H1 (cell line): ENCODE measurements around the gene VGLL4.

Source experiments
- EZH2 ChIP-seq: fragments of 200-600 bp; sonication (generic); IDR thresholded peaks from 2 replicates; pipeline ENCODE4 v1.7.1; 2012; ENCODE audit warnings: low read depth, mild to moderate bottlenecking, moderate library complexity, low read length, inconsistent platforms; ENCODE audit not compliant: severe bottlenecking
- JUN ChIP-seq: IDR thresholded peaks from 2 replicates; pipeline ENCODE4 v1.6.1; 2011; ENCODE audit warnings: low read depth, mild to moderate bottlenecking, improper control_type of control experiment, low read length
- KDM5A ChIP-seq: fragments of 200-600 bp; IDR thresholded peaks from 2 replicates; pipeline ENCODE4 v1.7.1; 2012; ENCODE audit warnings: mild to moderate bottlenecking, low read length, inconsistent platforms, mixed read lengths
- MAFK ChIP-seq: IDR thresholded peaks from 2 replicates; pipeline ENCODE4 v1.6.1; 2012; ENCODE audit warnings: low read depth, mild to moderate bottlenecking, improper control_type of control experiment, low read length
- MAX ChIP-seq: IDR thresholded peaks from 2 replicates; pipeline ENCODE4 v1.6.1; 2012; ENCODE audit warnings: inconsistent platforms
- POLR2A ChIP-seq, 2 experiments: IDR thresholded peaks; 1 replicate in 1 of 2; 2 replicates in 1 of 2; pipeline ENCODE4 v1.6.1; 2011; ENCODE audit warnings: low read depth in 2 of 2, low read length in 2 of 2, mild to moderate bottlenecking in 2 of 2; ENCODE audit errors: control extremely low read depth in 1 of 2
- POLR2AphosphoS5 ChIP-seq: IDR thresholded peaks from 2 replicates; pipeline ENCODE4 v1.6.1; 2011; ENCODE audit warnings: low read depth, low read length
- YY1 ChIP-seq: IDR thresholded peaks from 2 replicates; pipeline ENCODE4 v1.6.1; 2011; ENCODE audit warnings: low read depth, mild to moderate bottlenecking, low read length
- TF ChIP-seq, protein P1 (sequence below), 3 experiments: IDR thresholded peaks; 1 replicate in 2 of 3; 2 replicates in 1 of 3; pipeline versions ENCODE4 v1.5.1 to v1.6.1; 2011; ENCODE audit warnings: low read length in 3 of 3, mild to moderate bottlenecking in 3 of 3, inconsistent platforms in 2 of 3, low read depth in 1 of 3, moderate library complexity in 1 of 3; ENCODE audit not compliant: insufficient read depth in 1 of 3; ENCODE audit errors: control extremely low read depth in 1 of 3

GRCh38 chr3:11661052-11661656 lies 17.4 kb upstream of the VGLL4 start:
- TF ChIP-seq MAX (no peak), POLR2AphosphoS5 (no peak), JUN (no peak), POLR2A (IDR thresholded peaks at IDR 0.05; ENCODE audit: control extremely low read depth in 1 of 2, low read depth in 2 of 2, low read length in 2 of 2) (no peak), KDM5A (no peak), MAFK (no peak), YY1 (no peak), EZH2 (no peak)
- TF ChIP-seq, protein P1, sequence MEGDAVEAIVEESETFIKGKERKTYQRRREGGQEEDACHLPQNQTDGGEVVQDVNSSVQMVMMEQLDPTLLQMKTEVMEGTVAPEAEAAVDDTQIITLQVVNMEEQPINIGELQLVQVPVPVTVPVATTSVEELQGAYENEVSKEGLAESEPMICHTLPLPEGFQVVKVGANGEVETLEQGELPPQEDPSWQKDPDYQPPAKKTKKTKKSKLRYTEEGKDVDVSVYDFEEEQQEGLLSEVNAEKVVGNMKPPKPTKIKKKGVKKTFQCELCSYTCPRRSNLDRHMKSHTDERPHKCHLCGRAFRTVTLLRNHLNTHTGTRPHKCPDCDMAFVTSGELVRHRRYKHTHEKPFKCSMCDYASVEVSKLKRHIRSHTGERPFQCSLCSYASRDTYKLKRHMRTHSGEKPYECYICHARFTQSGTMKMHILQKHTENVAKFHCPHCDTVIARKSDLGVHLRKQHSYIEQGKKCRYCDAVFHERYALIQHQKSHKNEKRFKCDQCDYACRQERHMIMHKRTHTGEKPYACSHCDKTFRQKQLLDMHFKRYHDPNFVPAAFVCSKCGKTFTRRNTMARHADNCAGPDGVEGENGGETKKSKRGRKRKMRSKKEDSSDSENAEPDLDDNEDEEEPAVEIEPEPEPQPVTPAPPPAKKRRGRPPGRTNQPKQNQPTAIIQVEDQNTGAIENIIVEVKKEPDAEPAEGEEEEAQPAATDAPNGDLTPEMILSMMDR (IDR thresholded peaks at IDR 0.05; ENCODE audit: control extremely low read depth in 1 of 3, insufficient read depth in 1 of 3, low read depth in 1 of 3, low read length in 3 of 3), result no peak
